KMS-11 (cell line): ENCODE measurements around the gene CDK5RAP2.

Experiments used
- H2AFZ ChIP-seq: fragments of 200-600 bp; sonication (generic); 2 replicates; pipeline ENCODE4 v1.6.1; 2016; ENCODE audit warnings: antibody characterized with exemption, mixed run types, low read depth
- H3K27ac ChIP-seq: fragments of 200-600 bp; sonication (generic); 2 replicates; pipeline ENCODE4 v1.6.1; 2016; ENCODE audit warnings: mild to moderate bottlenecking, mixed run types
- H3K27me3 ChIP-seq: fragments of 200-600 bp; sonication (generic); 2 replicates; pipeline ENCODE4 v1.6.1; 2017; ENCODE audit warnings: mild to moderate bottlenecking, low read depth, mixed run types, moderate library complexity; ENCODE audit not compliant: insufficient read depth
- H3K36me3 ChIP-seq: fragments of 200-600 bp; sonication (generic); 2 replicates; pipeline ENCODE4 v1.6.1; 2017; ENCODE audit warnings: mild to moderate bottlenecking, mixed run types; ENCODE audit not compliant: insufficient read depth
- H3K4me1 ChIP-seq: fragments of 200-600 bp; sonication (generic); 2 replicates; pipeline ENCODE4 v1.6.1; 2016; ENCODE audit warnings: mild to moderate bottlenecking, low read depth, mixed run types; ENCODE audit not compliant: poor library complexity, severe bottlenecking
- H3K4me2 ChIP-seq: fragments of 200-600 bp; sonication (generic); 2 replicates; pipeline ENCODE4 v1.7.0; 2016; ENCODE audit warnings: mild to moderate bottlenecking, mixed run types
- H3K4me3 ChIP-seq: fragments of 200-600 bp; sonication (generic); IDR thresholded peaks from 2 replicates; pipeline ENCODE4 v1.6.1; 2017; ENCODE audit warnings: low read depth, low read length, mixed read lengths; ENCODE audit not compliant: insufficient read depth
- H3K79me2 ChIP-seq: fragments of 200-600 bp; sonication (generic); 2 replicates; pipeline ENCODE4 v1.6.1; 2016; ENCODE audit warnings: low read depth, mixed run types; ENCODE audit not compliant: insufficient read depth
- H3K9ac ChIP-seq: fragments of 200-600 bp; sonication (generic); 2 replicates; pipeline ENCODE4 v1.6.1; 2016; ENCODE audit warnings: mild to moderate bottlenecking, mixed run types
- H4K20me1 ChIP-seq: fragments of 200-600 bp; sonication (generic); 2 replicates; pipeline ENCODE4 v1.6.1; 2016; ENCODE audit warnings: mild to moderate bottlenecking, mixed run types; ENCODE audit not compliant: insufficient read depth
- CTCF ChIP-seq: fragments of 200-600 bp; sonication (generic); conservative IDR thresholded peaks from 2 replicates; pipeline ENCODE4 v1.6.1; 2017; ENCODE audit warnings: low read depth, mild to moderate bottlenecking, antibody characterized with exemption, low read length, moderate library complexity, mixed read lengths

CDK5RAP2 gene

GRCh38 chr9:120544441-120544840 is 35.5 kb downstream of the CDK5RAP2 start:
- H3K36me3 ChIP-seq = no peaks in the 10 kb centered on the region; the same call in 1 of the 2 replicates
- H3K9ac ChIP-seq = no peak overlapping the region
- H3K79me2 ChIP-seq = peaks cover 9% of the 10 kb centered on the region; the same call in 1 of the 2 replicates
- no peak overlapping the region for H3K4me2 ChIP-seq
- TF ChIP-seq CTCF = no peak
- no peaks in the 10 kb centered on the region for H3K27me3 ChIP-seq
- H3K4me1 ChIP-seq = peaks cover 14% of the 10 kb centered on the region
- no peak overlapping the region for H3K4me3 ChIP-seq
- no peak overlapping the region for H3K27ac ChIP-seq
- H4K20me1 ChIP-seq = no peaks in the 10 kb centered on the region
- no peak overlapping the region for H2AFZ ChIP-seq

GRCh38 chr9:120542701-120543490 is 37.1 kb downstream of the CDK5RAP2 start:
- H3K36me3 ChIP-seq = no peaks in the 10 kb centered on the region; the same call in 1 of the 2 replicates
- no peak for TF ChIP-seq CTCF
- no peak overlapping the region for H3K4me3 ChIP-seq
- H3K27ac ChIP-seq = no peak overlapping the region
- H3K79me2 ChIP-seq = peaks cover 2% of the 10 kb centered on the region; the same call in 1 of the 2 replicates
- H3K4me1 ChIP-seq = peaks cover 7% of the 10 kb centered on the region
- no peaks in the 10 kb centered on the region for H4K20me1 ChIP-seq
- H3K9ac ChIP-seq = no peak overlapping the region
- H2AFZ ChIP-seq = no peak overlapping the region
- no peak overlapping the region for H3K4me2 ChIP-seq
- no peaks in the 10 kb centered on the region for H3K27me3 ChIP-seq

GRCh38 chr9:120541921-120542320 is 38.0 kb downstream of the CDK5RAP2 start:
- no peak overlapping the region for H3K27ac ChIP-seq
- no peaks in the 10 kb centered on the region for H3K4me1 ChIP-seq
- no peak overlapping the region for H3K4me2 ChIP-seq
- no peaks in the 10 kb centered on the region for H4K20me1 ChIP-seq
- no peak for TF ChIP-seq CTCF
- H3K9ac ChIP-seq = no peak overlapping the region
- no peak overlapping the region for H2AFZ ChIP-seq
- H3K79me2 ChIP-seq = no peaks in the 10 kb centered on the region
- H3K36me3 ChIP-seq = no peaks in the 10 kb centered on the region; the same call in 1 of the 2 replicates
- no peak overlapping the region for H3K4me3 ChIP-seq
- H3K27me3 ChIP-seq = no peaks in the 10 kb centered on the region

GRCh38 chr9:120539951-120540350 is 40.0 kb downstream of the CDK5RAP2 start:
- no peaks in the 10 kb centered on the region for H3K4me1 ChIP-seq
- no peak overlapping the region for H2AFZ ChIP-seq
- H3K9ac ChIP-seq = no peak overlapping the region
- no peaks in the 10 kb centered on the region for H4K20me1 ChIP-seq
- H3K36me3 ChIP-seq = no peaks in the 10 kb centered on the region; the same call in 1 of the 2 replicates
- no peak overlapping the region for H3K4me2 ChIP-seq
- H3K79me2 ChIP-seq = no peaks in the 10 kb centered on the region
- H3K4me3 ChIP-seq = no peak overlapping the region
- H3K27ac ChIP-seq = no peak overlapping the region
- no peak for TF ChIP-seq CTCF
- no peaks in the 10 kb centered on the region for H3K27me3 ChIP-seq
